Neutrophil (primary cell): ENCODE measurements around the gene SLC25A26.

Source experiments
- H3K27ac ChIP-seq: fragments of 200-600 bp; sonication (generic); 2 replicates; pipeline ENCODE4 v1.5.1; 2016; ENCODE audit warnings: mild to moderate bottlenecking, moderate library complexity
- H3K27me3 ChIP-seq: fragments of 200-600 bp; sonication (generic); 2 replicates; pipeline ENCODE4 v1.6.0; 2016; ENCODE audit warnings: mild to moderate bottlenecking
- H3K36me3 ChIP-seq: fragments of 200-600 bp; sonication (generic); 2 replicates; pipeline ENCODE4 v1.5.1; 2017
- H3K4me1 ChIP-seq, 2 experiments: fragments of 200-600 bp in 1 of 2; sonication (generic) in 1 of 2; 1 replicate in 1 of 2; 2 replicates in 1 of 2; pipeline versions ENCODE4 v1.5.1 to v1.6.1; 2013 to 2016; ENCODE audit warnings: low read depth in 1 of 2, low read length in 1 of 2, mild to moderate bottlenecking in 1 of 2, moderate library complexity in 1 of 2; ENCODE audit not compliant: control insufficient read depth in 1 of 2, insufficient read depth in 1 of 2
- H3K4me3 ChIP-seq, 2 experiments: fragments of 200-600 bp in 1 of 2; sonication (generic) in 1 of 2; 1 replicate in 1 of 2; 2 replicates in 1 of 2; pipeline ENCODE4 v1.5.1; 2013 to 2016; ENCODE audit warnings: low read depth in 1 of 2, low read length in 1 of 2, mild to moderate bottlenecking in 1 of 2, moderate library complexity in 1 of 2
- H3K9me3 ChIP-seq: fragments of 200-600 bp; sonication (generic); 2 replicates; pipeline ENCODE4 v1.5.1; 2016
- TF ChIP-seq, protein P1 (sequence below): fragments of 200-600 bp; sonication (generic); IDR thresholded peaks from 2 replicates; pipeline ENCODE4 v1.5.1; 2016; ENCODE audit warnings: antibody characterized with exemption

SLC25A26 gene

DNA sequence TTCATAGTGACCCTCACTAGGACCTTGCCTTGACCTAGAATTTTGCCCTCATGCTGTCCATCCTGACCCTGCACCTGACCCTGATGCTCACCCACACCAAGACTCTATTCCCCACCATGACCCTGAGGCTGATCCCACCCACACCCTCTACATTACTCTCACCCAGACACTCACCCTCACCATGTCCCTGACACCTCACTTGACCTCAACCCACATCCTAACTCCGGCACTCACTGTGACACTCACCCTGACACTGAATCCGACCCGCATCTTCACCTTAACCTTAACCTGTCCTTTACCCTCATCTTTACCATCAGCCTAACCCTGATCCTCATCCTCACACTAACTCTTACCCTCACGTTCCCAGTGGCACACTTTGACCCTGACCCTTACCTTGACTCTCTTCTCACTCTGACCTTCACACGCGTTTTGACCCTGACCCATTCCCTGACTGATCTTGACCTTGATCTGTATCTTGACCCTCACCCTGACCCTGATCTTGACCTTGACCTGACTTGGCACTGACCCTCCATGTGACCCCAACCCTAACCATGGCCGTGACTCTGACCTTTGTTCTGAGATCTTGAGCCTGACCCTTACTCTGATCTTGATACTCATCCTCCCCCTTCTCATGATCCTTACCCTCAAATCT lies 22.2 kb upstream of the SLC25A26 start:
- Histone ChIP-seq H3K36me3 (no peaks in the 10 kb centered on the region), H3K9me3 (no peaks in the 10 kb centered on the region), H3K4me1 (no peaks in the 10 kb centered on the region), H3K27me3 (peaks cover 57% of the 10 kb centered on the region), H3K27ac (no peak overlapping the region), H3K4me3 (no peak overlapping the region)
- TF ChIP-seq, protein P1, sequence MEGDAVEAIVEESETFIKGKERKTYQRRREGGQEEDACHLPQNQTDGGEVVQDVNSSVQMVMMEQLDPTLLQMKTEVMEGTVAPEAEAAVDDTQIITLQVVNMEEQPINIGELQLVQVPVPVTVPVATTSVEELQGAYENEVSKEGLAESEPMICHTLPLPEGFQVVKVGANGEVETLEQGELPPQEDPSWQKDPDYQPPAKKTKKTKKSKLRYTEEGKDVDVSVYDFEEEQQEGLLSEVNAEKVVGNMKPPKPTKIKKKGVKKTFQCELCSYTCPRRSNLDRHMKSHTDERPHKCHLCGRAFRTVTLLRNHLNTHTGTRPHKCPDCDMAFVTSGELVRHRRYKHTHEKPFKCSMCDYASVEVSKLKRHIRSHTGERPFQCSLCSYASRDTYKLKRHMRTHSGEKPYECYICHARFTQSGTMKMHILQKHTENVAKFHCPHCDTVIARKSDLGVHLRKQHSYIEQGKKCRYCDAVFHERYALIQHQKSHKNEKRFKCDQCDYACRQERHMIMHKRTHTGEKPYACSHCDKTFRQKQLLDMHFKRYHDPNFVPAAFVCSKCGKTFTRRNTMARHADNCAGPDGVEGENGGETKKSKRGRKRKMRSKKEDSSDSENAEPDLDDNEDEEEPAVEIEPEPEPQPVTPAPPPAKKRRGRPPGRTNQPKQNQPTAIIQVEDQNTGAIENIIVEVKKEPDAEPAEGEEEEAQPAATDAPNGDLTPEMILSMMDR = no peak

DNA sequence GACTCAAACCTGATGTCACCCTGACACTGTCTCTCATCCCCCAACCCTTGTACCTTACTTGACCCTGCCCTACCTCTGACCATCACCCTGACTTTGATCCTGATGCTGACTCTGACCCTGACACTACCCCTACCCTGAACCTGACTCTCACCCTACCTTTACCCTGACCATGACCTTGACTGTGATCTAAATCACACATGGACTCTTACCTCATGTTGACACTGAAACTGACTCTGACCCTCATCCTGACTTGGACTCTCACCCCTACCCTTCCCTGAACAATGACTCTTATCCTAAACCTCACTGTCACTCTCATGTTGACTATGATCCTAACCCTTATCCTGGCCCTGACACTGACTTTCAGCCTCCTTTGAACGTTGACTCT lies 21.7 kb upstream of the SLC25A26 start:
- H3K4me1 ChIP-seq = no peaks in the 10 kb centered on the region
- H3K27me3 ChIP-seq = peaks cover 51% of the 10 kb centered on the region
- no peaks in the 10 kb centered on the region for H3K9me3 ChIP-seq
- H3K36me3 ChIP-seq = no peaks in the 10 kb centered on the region
- no peak overlapping the region for H3K27ac ChIP-seq
- TF ChIP-seq, protein P1 = no peak
- no peak overlapping the region for H3K4me3 ChIP-seq

DNA sequence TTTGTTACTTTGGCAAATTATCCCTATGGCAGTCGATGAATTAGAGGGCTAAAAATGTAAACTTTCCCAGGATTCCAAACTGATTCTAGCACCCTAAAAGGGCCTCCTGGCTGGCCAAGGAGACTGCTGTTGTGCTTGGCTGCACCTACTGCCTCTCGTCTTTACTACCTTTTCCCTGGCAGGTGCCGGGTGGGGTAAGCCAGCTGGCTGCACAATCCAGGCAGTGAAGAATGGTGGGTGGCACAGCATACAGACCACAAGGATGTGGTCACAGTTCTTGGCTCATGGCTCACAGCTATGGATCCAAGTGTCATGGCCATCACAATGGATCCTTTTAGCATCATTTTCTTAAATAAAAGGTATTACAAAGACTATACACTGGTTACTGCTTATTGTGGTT lies 20.7 kb upstream of the SLC25A26 start:
- Histone ChIP-seq H3K27me3 (peaks cover 46% of the 10 kb centered on the region), H3K36me3 (no peaks in the 10 kb centered on the region), H3K27ac (no peak overlapping the region), H3K4me1 (no peaks in the 10 kb centered on the region), H3K9me3 (no peaks in the 10 kb centered on the region), H3K4me3 (no peak overlapping the region)
- TF ChIP-seq, protein P1 = no peak

DNA sequence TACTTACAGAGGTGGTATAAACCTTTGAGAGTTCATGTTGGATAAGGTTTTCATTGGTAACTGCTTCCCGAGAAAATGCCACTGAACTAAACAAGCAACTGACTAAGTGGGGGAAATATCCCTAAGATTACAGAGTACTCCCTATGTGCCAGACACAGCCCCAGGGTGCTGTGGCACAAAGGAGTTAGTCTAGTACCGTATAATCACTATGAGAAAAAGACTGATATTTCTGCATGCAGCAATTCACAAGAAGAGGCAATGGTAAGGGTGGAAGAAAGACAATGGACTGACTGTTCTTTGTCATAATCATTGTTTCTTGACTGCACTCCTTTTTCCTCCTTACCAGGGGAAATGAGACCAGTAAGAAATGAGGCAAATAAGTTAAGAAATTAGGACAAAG lies 20.0 kb upstream of the SLC25A26 start:
- H3K27ac ChIP-seq = no peak overlapping the region
- TF ChIP-seq, protein P1 = no peak
- H3K4me3 ChIP-seq = no peak overlapping the region
- H3K27me3 ChIP-seq = peaks cover 43% of the 10 kb centered on the region
- no peaks in the 10 kb centered on the region for H3K4me1 ChIP-seq
- no peaks in the 10 kb centered on the region for H3K36me3 ChIP-seq
- no peaks in the 10 kb centered on the region for H3K9me3 ChIP-seq

DNA sequence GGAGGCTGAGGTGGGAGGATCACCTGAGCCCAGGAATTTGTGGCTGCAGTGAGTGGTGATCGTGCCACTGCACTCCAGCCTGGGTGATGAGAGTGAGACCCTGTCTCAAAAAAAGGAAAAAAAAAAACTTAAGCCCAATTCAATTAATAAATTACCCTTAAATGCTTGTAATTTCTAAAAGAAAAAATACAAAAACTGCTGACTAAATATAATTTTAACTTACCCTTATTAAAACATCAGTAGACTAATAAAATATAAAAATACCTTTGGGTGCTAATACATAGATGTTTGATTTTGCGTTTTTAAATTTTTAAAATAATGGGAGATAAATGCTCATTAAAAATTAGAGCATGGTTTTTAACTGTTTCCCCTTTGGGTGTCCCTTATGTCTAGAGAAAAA lies 17.5 kb upstream of the SLC25A26 start:
- Histone ChIP-seq H3K36me3 (no peaks in the 10 kb centered on the region), H3K27me3 (peaks cover 22% of the 10 kb centered on the region), H3K4me3 (no peak overlapping the region), H3K9me3 (no peaks in the 10 kb centered on the region), H3K27ac (no peak overlapping the region), H3K4me1 (no peaks in the 10 kb centered on the region)
- TF ChIP-seq, protein P1 = no peak

DNA sequence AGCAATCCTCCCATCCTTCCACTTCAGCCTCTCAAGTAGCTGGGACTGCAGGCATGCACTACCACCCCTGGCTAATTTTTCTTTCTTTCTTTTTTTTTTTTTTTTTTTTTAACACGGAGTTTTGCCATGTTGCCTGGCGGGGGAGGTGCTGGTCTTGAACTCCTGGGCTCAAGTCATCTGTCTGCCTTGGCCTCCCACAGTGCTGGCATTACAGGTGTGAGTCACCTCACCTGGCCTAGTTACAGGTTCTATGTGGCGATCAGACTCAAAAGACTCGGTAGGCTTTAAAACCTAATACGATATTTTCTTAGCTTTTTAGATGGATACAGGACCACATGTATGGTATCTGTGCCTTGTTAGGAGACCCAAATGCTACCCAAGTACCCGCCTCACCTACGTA lies 14.0 kb upstream of the SLC25A26 start:
- Histone ChIP-seq H3K4me3 (no peak overlapping the region), H3K9me3 (no peaks in the 10 kb centered on the region), H3K36me3 (no peaks in the 10 kb centered on the region), H3K27ac (no peak overlapping the region), H3K4me1 (no peaks in the 10 kb centered on the region), H3K27me3 (peaks cover 8% of the 10 kb centered on the region)
- TF ChIP-seq, protein P1 = no peak
